K562 (cell line): Measurements from ENCODE around the gene KL. TPM values are rescaled to one million over a fixed set of nuclear protein-coding genes. Genes with fewer than 3 reads are reported as not detected.

Experiments
- ATAC-seq: fragments of 200-7000 bp; cut with Tn5 transposase; 3 replicates; pipeline ENCODE4 v1.9.1; 2020; ENCODE audit warnings: moderate library complexity
- BruUV-seq: library from RNA; stranded (reverse); fragments of 400-500 nt; replicated peaks from 2 replicates; lab custom pipeline; 2021; lab: Mats Ljungman, UMichigan
- CTCF ChIA-PET: fragments of 300-600 bp; formaldehyde crosslinking; extraction: SDS; loops from one replicate; lab custom pipeline; 2021; ENCODE audit warnings: low intra/inter-chr PET ratio; lab: Yijun Ruan, JAX
- POLR2A ChIA-PET: fragments of 300-600, 350-650 bp; sonication (Branson Sonifier 250); formaldehyde crosslinking; extraction: SDS; loops from one replicate; lab custom pipeline; 2021; ENCODE audit warnings: antibody characterized with exemption, inconsistent platforms; lab: Yijun Ruan, JAX
- DNase-seq, 4 experiments: peaks; one replicate each; pipeline versions ENCODE4 v3.0.0 to v3.0.0-alpha.2; 2011 to 2018; ENCODE audit warnings: low spot score in 3 of 4, mixed read lengths in 3 of 4; ENCODE audit errors: extremely low read depth in 1 of 4
- FAIRE-seq: peaks from 2 replicates; lab custom pipeline; 2011; peaks lifted over from hg19 to GRCh38; lab: Jason Lieb, UNC
- H2AFZ ChIP-seq: 2 replicates; pipeline ENCODE4 v1.6.0; 2011; ENCODE audit warnings: low read depth, low read length, control low read depth, inconsistent platforms
- H3K27ac ChIP-seq: fragments of 200-600 bp; 3 replicates; pipeline ENCODE4 v1.8.0; 2011; ENCODE audit warnings: low read depth, mild to moderate bottlenecking, control low read depth, inconsistent platforms, low read length, moderate library complexity, mixed read lengths; ENCODE audit errors: extremely low read depth
- H3K27me3 ChIP-seq, 2 experiments: fragments of 300-600 bp in 1 of 2; 2 replicates in 1 of 2; 3 replicates in 1 of 2; pipeline versions ENCODE4 v1.6.0 to v1.8.0; 2011; ENCODE audit warnings: inconsistent platforms in 2 of 2, low read length in 2 of 2, mild to moderate bottlenecking in 1 of 2, mixed read lengths in 1 of 2, moderate library complexity in 1 of 2; ENCODE audit not compliant: control insufficient read depth in 2 of 2, insufficient read depth in 2 of 2
- H3K36me3 ChIP-seq: fragments of 300-600 bp; 3 replicates; pipeline ENCODE4 v1.8.0; 2011; ENCODE audit warnings: mild to moderate bottlenecking, low read length, inconsistent platforms; ENCODE audit not compliant: control insufficient read depth, insufficient read depth
- H3K4me1 ChIP-seq, 2 experiments: fragments of 200-600 bp in 1 of 2; replicated peaks in 1 of 2; 2 replicates in 1 of 2; 3 replicates in 1 of 2; pipeline versions ENCODE4 v1.5.1 to v1.8.0; 2011; ENCODE audit warnings: inconsistent platforms in 2 of 2, low read length in 2 of 2, mild to moderate bottlenecking in 1 of 2, mixed read lengths in 1 of 2, moderate library complexity in 1 of 2; ENCODE audit not compliant: control insufficient read depth in 2 of 2, insufficient read depth in 2 of 2
- H3K4me2 ChIP-seq: 2 replicates; pipeline ENCODE4 v1.6.1; 2011; ENCODE audit warnings: low read length, control low read depth, inconsistent platforms, mixed read lengths; ENCODE audit not compliant: insufficient read depth
- H3K4me3 ChIP-seq: fragments of 200-600 bp; sonication (generic), shearing (Covaris generic); 2 replicates; pipeline ENCODE4 v1.5.1; 2016; ENCODE audit warnings: control low read depth, inconsistent platforms
- H3K79me2 ChIP-seq: fragments of 200-600 bp; 3 replicates; pipeline ENCODE4 v1.8.0; 2011; ENCODE audit warnings: low read length, inconsistent platforms; ENCODE audit not compliant: control insufficient read depth, insufficient read depth
- H3K9ac ChIP-seq, 2 experiments: 2 replicates each; pipeline versions ENCODE4 v1.6.0 to v1.6.1; 2011; ENCODE audit warnings: low read depth in 2 of 2, low read length in 2 of 2, control low read depth in 1 of 2, inconsistent platforms in 1 of 2, mild to moderate bottlenecking in 1 of 2, mixed read lengths in 1 of 2; ENCODE audit not compliant: insufficient read depth in 1 of 2
- H3K9me1 ChIP-seq: one replicate; pipeline ENCODE4 v1.6.0; 2011; ENCODE audit warnings: inconsistent platforms, mild to moderate bottlenecking, low read length, moderate library complexity; ENCODE audit not compliant: control insufficient read depth, insufficient read depth
- H3K9me3 ChIP-seq: replicated peaks from 2 replicates; pipeline ENCODE4 v1.5.1; 2011; ENCODE audit warnings: low read depth, low read length, inconsistent platforms; ENCODE audit not compliant: control insufficient read depth, insufficient read depth
- H4K20me1 ChIP-seq: replicated peaks from 2 replicates; pipeline ENCODE4 v1.6.1; 2011; ENCODE audit warnings: low read length, inconsistent platforms, mixed read lengths; ENCODE audit not compliant: control insufficient read depth, insufficient read depth
- ARID1B ChIP-seq: fragments of 450-650 bp; IDR thresholded peaks from 2 replicates; pipeline ENCODE4 v1.6.1; 2016; ENCODE audit warnings: antibody characterized with exemption, mild to moderate bottlenecking, inconsistent platforms
- CCNT2 ChIP-seq: IDR thresholded peaks from 2 replicates; pipeline ENCODE4 v1.6.1; 2011; ENCODE audit warnings: borderline replicate concordance, low read depth, mild to moderate bottlenecking, moderate library complexity, mixed read lengths, low read length; ENCODE audit not compliant: insufficient read length; ENCODE audit errors: extremely low read depth
- ELK3 ChIP-seq: fragments of 450-650 bp; formaldehyde crosslinking; IDR thresholded peaks from 2 replicates; pipeline ENCODE4 v1.4.0; 2020; ENCODE audit warnings: mild to moderate bottlenecking
- EZH2 ChIP-seq: IDR thresholded peaks from 2 replicates; pipeline ENCODE4 v1.6.1; 2012; ENCODE audit warnings: low read depth, mild to moderate bottlenecking, inconsistent platforms, low read length, borderline replicate concordance
- HLTF ChIP-seq: fragments of 450-650 bp; IDR thresholded peaks from 2 replicates; pipeline ENCODE4 v1.6.1; 2016
- MCM3 ChIP-seq: fragments of 450-650 bp; IDR thresholded peaks from 2 replicates; pipeline ENCODE4 v1.6.1; 2016
- MYC ChIP-seq, 2 experiments: fragments of 250-450 bp in 1 of 2; sonication (Bioruptor Pico) in 1 of 2; IDR thresholded peaks; 2 replicates each; pipeline versions ENCODE4 v1.5.1 to v1.6.1; 2012 to 2021; ENCODE audit warnings: low read depth in 2 of 2, borderline replicate concordance in 1 of 2, improper control_type of control experiment in 1 of 2, low read length in 1 of 2, mild to moderate bottlenecking in 1 of 2, moderate library complexity in 1 of 2
- SAP30 ChIP-seq: fragments of 200-600 bp; sonication (generic); IDR thresholded peaks from 2 replicates; pipeline ENCODE4 v1.6.1; 2012; ENCODE audit warnings: borderline replicate concordance, low read depth, mild to moderate bottlenecking, moderate library complexity, low read length, control low read depth, inconsistent platforms; ENCODE audit not compliant: insufficient read depth, poor library complexity, severe bottlenecking
- SRSF7 ChIP-seq: fragments of 200-400 bp; formaldehyde crosslinking; optimal IDR thresholded peaks from 2 replicates; pipeline ENCODE3; 2017; ENCODE audit warnings: mild to moderate bottlenecking, low read depth, low read length
- ZNF212 ChIP-seq: fragments of 450-650 bp; formaldehyde crosslinking; IDR thresholded peaks from 2 replicates; pipeline ENCODE4 v1.4.0; 2020; ENCODE audit warnings: mild to moderate bottlenecking
- ZZZ3 ChIP-seq: fragments of 450-650 bp; IDR thresholded peaks from 2 replicates; pipeline ENCODE4 v1.6.1; 2016; ENCODE audit warnings: antibody characterized with exemption, mild to moderate bottlenecking, moderate library complexity
- WGBS: fragments of 100-300 bp; shearing (Covaris generic); methylation state at CpG from one replicate; pipeline ENCODE4 v1.1.6; 2016; ENCODE audit warnings: low coverage, mixed read lengths; ENCODE audit not compliant: insufficient coverage; ENCODE audit errors: missing lambda C conversion rate; 5-methylcytosine and 5-hydroxymethylcytosine counted together
- in situ Hi-C: fragments of 300-500 bp; cut with MboI; formaldehyde crosslinking; loops from 4 replicates; pipeline ENCODE4 v1.15.0; 2018; ENCODE audit warnings: inconsistent platforms, mixed read lengths
- intact Hi-C: fragments of 100-400 bp; cut with micrococcal nuclease; formaldehyde crosslinking; loops from 2 replicates; pipeline ENCODE4 v1.14.2; 2022
- polyA plus RNA-seq, 8 experiments: library from polyadenylated mRNA; depleted of rRNA in 4 of 8; stranded (reverse) in 5 of 8; unstranded in 3 of 8; fragments of >200 nt; fragmentation: Nextera tagmentation in 2 of 8; fragmentation: Illumina TruSeq in 1 of 8; extraction: Ambion mirVana in 2 of 8; extraction: Trizol in 1 of 8; gene quantifications; 2 replicates each; pipeline versions ENCODE4 v1.2.1 to v1.2.3, GENCODE V29; 2011 to 2014; ENCODE audit warnings: inconsistent platforms in 1 of 8, missing spikeins in 1 of 8
- total RNA-seq, 7 experiments: library from RNA; depleted of rRNA in 6 of 7; stranded (reverse); fragments of >200 nt in 6 of 7; fragmentation: Illumina TruSeq in 2 of 7; extraction: Trizol in 2 of 7; gene quantifications; 2 replicates each; pipeline versions ENCODE4 v1.2.1 to v1.2.3, GENCODE V29; 2011 to 2021; ENCODE audit warnings: low replicate concordance in 1 of 7
- TF ChIP-seq, protein P1 (sequence below): sonication (generic); formaldehyde crosslinking; IDR thresholded peaks from 2 replicates; pipeline ENCODE4 v1.8.0; 2023; ENCODE audit warnings: mild to moderate bottlenecking, missing genetic modification reagents
- TF ChIP-seq, protein P2 (sequence below): sonication (generic); formaldehyde crosslinking; IDR thresholded peaks from 2 replicates; pipeline ENCODE4 v1.5.0; 2020; ENCODE audit warnings: missing genetic modification reagents
- TF ChIP-seq, protein P3 (sequence below): fragments of 250-450 bp; sonication (Bioruptor Pico); IDR thresholded peaks from 2 replicates; pipeline ENCODE4 v1.5.0; 2021

The KL gene
- total and polyA plus RNA-seq, 9 of the 15 experiments (the other 6 are each of a cell fraction or from before 2014, with no cell fraction given), result not detected

DNA sequence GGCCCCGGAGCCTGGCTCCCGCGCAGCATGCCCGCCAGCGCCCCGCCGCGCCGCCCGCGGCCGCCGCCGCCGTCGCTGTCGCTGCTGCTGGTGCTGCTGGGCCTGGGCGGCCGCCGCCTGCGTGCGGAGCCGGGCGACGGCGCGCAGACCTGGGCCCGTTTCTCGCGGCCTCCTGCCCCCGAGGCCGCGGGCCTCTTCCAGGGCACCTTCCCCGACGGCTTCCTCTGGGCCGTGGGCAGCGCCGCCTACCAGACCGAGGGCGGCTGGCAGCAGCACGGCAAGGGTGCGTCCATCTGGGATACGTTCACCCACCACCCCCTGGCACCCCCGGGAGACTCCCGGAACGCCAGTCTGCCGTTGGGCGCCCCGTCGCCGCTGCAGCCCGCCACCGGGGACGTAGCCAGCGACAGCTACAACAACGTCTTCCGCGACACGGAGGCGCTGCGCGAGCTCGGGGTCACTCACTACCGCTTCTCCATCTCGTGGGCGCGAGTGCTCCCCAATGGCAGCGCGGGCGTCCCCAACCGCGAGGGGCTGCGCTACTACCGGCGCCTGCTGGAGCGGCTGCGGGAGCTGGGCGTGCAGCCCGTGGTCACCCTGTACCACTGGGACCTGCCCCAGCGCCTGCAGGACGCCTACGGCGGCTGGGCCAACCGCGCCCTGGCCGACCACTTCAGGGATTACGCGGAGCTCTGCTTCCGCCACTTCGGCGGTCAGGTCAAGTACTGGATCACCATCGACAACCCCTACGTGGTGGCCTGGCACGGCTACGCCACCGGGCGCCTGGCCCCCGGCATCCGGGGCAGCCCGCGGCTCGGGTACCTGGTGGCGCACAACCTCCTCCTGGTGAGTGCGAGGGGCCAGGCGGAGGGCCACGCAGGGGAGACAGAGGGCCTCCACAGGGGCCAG, at the start of gene KL (continued):
- TF ChIP-seq, protein P1, sequence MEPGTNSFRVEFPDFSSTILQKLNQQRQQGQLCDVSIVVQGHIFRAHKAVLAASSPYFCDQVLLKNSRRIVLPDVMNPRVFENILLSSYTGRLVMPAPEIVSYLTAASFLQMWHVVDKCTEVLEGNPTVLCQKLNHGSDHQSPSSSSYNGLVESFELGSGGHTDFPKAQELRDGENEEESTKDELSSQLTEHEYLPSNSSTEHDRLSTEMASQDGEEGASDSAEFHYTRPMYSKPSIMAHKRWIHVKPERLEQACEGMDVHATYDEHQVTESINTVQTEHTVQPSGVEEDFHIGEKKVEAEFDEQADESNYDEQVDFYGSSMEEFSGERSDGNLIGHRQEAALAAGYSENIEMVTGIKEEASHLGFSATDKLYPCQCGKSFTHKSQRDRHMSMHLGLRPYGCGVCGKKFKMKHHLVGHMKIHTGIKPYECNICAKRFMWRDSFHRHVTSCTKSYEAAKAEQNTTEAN (CRISPR knock-in tag), result no peak
- no peak for TF ChIP-seq SRSF7
- TF ChIP-seq MYC (IDR thresholded peaks at IDR 0.05; ENCODE audit: low read depth, low read length), result no peak
- TF ChIP-seq MYC (CRISPR knock-in tag; IDR thresholded peaks at IDR 0.05; ENCODE audit: borderline replicate concordance, low read depth), result no peak
- TF ChIP-seq ARID1B, result no peak
- TF ChIP-seq ZNF212 (CRISPR knock-in tag), result no peak
- no peak for TF ChIP-seq MCM3

DNA sequence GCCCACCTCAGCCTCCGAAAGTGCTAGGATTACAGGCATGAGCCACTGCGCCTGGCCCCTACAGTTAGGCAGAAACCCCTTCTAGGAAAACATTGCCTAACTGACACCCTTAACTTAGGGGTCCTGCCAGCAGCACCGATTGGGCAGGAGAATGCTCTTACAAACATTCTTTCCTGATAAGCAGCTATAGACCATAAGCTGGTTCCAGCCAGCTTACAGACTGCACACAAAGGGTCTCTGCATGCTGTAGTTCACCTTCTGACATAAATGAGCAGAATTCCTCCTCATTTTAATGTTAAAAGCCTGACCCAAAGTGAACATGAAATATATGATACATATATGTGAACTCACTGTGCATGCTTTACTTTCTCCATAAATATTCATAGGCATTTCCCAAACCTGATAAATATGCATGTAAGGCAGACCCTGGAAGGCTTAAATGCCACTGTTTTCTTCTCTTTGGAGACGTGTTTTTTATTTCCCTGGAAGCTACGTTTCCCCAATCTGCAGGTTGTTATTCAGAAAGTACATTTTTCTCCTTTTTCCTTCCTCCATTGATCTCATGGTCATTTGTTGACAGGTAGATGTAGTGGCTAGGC, 48.5 kb upstream of the KL start:
- Histone ChIP-seq H3K9me3 (no peaks in the 10 kb centered on the region), H3K36me3 (no peaks in the 10 kb centered on the region), H4K20me1 (no peaks in the 10 kb centered on the region), H2AFZ (no peak overlapping the region), H3K4me1 (no peaks in the 10 kb centered on the region), H3K4me3 (no peak overlapping the region), H3K27ac (no peak overlapping the region), H3K9me1 (no peaks in the 10 kb centered on the region), H3K27me3 (no peaks in the 10 kb centered on the region), H3K9ac (no peak overlapping the region), H3K4me2 (no peak overlapping the region), H3K79me2 (no peaks in the 10 kb centered on the region)
- intact Hi-C loops, result no loop called here
- no peak for FAIRE-seq
- no peak for DNase-seq
- in situ Hi-C loops, result no loop called here
- ChIA-PET CTCF (no interaction called here), POLR2A (interaction anchor here (1.2 to 1.4 kb wide), 2 partner anchors 17 to 33 kb away, joined by 3 to 5 read pairs; no protein-coding TSS in a partner anchor)
- 3% methylated on average over 5 of the region's 5 CpGs for WGBS
- no peak for ATAC-seq
- no TSS peak for BruUV-seq
- TF ChIP-seq SAP30, result no peak
- TF ChIP-seq, protein P2, sequence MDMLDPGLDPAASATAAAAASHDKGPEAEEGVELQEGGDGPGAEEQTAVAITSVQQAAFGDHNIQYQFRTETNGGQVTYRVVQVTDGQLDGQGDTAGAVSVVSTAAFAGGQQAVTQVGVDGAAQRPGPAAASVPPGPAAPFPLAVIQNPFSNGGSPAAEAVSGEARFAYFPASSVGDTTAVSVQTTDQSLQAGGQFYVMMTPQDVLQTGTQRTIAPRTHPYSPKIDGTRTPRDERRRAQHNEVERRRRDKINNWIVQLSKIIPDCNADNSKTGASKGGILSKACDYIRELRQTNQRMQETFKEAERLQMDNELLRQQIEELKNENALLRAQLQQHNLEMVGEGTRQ (CRISPR knock-in tag), result no peak
- TF ChIP-seq ELK3 (CRISPR knock-in tag), result no peak
- TF ChIP-seq CCNT2, result no peak
- TF ChIP-seq EZH2, result no peak
- TF ChIP-seq, protein P3, sequence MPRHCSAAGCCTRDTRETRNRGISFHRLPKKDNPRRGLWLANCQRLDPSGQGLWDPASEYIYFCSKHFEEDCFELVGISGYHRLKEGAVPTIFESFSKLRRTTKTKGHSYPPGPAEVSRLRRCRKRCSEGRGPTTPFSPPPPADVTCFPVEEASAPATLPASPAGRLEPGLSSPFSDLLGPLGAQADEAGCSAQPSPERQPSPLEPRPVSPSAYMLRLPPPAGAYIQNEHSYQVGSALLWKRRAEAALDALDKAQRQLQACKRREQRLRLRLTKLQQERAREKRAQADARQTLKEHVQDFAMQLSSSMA (CRISPR knock-in tag), result no peak
- no peak for TF ChIP-seq HLTF
- TF ChIP-seq ZZZ3, result no peak
